GM18858 (cell line): ENCODE data around the gene JAKMIP2.
"Not testable (repeated sequence)": the region's sequence is repeated elsewhere in the genome, so short reads cannot be mapped to it uniquely, and the experiment has no call there.

ENCODE experiments used
- ATAC-seq: cut with Tn5 transposase; IDR thresholded peaks from one replicate; pipeline ENCODE4 v1.9.1; 2021; ENCODE audit not compliant: unreplicated experiment

Gene JAKMIP2

DNA sequence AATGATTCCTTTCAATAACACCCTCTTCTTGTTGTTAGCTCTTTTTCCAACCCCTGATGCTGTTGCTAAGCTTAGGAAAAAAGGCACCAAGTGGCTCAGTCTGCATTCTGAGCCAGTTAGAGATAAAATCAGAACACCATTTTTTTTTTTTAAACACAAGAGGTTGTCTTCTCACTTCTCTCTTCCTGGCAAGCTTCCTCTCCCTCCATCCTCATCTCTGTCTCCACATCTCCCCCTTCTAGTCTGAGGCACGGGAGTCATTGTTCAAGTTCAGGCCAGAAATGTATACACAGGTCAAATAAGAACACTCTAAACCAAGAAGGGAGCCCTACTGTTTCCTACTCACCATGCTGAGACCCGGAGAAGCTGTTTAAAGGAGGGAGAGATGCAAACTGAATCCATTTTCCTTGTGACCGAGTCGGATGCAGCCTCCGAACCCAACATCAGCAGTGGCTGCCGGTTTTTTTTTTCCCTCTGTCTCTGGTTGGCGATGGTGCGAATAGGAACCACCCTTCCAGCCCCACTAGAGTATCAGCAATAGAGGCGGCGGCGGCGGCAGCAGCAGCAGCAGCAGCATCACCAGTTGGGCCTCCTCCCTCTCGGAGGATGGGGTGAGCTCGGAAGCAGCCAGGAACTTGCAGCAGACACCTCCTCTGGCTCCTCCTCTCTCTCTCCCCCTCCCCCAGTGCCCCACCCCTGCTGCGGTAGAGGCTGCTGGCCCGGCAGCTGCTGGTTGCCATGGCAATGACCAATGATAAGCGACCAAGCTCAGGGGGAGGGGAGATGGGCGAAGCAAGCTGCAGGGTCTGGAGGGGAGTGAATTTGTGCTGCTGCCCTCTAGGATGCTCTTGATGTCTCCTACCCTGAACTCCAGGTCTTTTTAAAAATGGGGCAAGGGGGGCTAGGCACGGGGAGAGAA lies at the start of gene JAKMIP2:
Gene JAKMIP2 (minus strand): TSS at position 619 of the 919 bp plus-strand sequence. CDS start 110,922 bp downstream, outside the sequence.
- peak; percentile 65 for ATAC-seq

DNA sequence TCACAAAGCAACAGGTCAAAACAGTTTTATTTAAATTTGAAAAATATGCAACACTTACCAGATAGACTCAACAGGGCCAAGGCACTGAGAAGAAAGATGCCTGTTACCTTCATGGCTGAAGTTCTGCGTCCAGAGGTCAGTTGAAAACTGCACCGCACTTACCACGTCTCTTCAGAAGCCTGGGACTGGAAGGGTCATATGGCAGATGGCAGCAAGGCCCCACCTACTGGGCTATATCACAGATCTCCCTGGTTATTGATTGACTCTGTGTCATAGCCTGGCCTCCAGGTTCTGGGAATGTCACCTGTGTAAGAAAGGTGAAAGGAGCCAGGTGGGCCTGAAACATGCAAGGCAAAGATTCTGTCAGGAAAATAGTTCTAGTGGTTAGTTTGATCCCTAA lies 48.9 kb upstream of the JAKMIP2 start, which contains the start of gene SPINK1:
Gene SPINK1 (minus strand): TSS at position 207 of the 400 bp plus-strand sequence. CDS start 94 bp downstream, at position 113.
- ATAC-seq, result no peak

DNA sequence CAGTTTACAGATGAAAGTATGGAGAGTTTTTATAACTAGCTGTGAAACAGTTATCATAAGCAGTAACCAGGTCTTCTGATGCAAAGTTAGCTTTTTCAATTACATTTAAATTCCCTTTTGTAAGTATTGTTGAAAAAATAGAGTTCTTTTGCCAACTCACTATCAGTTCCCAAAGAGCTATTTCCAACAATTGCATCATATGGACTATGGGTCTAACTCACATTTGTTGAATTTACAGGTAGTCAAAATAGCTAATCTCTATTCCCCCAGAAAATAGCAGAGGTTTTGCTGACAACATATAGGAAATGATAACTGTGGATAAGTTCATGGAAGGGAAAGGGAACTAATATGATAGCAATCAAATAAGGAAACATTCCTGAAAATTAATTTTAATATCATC lies 47.5 kb upstream of the JAKMIP2 start:
- no peak for ATAC-seq

DNA sequence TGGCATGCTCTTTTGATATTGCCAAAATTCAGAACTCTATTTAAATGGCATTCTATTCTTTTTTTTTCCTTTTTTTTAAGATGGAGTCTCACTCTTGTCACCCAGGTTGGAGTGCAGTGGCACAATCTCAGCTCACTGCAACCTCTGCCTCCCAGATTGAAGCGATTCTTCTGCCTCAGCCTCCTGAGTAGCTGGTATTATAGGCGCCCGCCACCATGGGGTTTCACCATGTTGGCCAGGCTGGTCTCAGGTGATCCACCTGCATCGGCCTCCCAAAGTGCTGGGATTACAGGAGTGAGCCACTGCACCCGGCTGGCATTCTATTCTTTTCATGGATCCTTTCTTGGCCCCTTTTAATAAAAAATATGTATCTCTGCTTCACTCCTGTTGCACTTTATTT lies 44.5 kb upstream of the JAKMIP2 start:
- not testable (repeated sequence) for ATAC-seq

DNA sequence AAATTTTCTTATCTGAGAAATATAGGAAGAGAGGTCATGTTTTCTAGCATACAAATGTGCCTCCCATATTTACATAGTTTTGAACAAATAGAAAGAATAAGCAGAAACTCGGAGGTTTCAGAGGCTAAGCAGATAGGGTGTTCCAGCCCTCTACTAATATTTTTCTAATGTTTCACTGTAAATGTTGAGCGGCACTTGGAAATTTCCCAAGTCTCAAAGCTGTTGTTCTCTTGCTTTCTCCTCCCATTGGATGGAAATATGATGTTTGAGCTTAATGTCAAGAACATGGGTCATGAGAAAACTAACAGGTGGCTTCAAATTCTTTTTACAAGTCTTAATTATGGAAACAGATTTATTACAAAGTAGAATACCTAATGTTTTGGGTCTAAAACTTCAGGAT lies 43.8 kb upstream of the JAKMIP2 start:
- ATAC-seq, result no peak

DNA sequence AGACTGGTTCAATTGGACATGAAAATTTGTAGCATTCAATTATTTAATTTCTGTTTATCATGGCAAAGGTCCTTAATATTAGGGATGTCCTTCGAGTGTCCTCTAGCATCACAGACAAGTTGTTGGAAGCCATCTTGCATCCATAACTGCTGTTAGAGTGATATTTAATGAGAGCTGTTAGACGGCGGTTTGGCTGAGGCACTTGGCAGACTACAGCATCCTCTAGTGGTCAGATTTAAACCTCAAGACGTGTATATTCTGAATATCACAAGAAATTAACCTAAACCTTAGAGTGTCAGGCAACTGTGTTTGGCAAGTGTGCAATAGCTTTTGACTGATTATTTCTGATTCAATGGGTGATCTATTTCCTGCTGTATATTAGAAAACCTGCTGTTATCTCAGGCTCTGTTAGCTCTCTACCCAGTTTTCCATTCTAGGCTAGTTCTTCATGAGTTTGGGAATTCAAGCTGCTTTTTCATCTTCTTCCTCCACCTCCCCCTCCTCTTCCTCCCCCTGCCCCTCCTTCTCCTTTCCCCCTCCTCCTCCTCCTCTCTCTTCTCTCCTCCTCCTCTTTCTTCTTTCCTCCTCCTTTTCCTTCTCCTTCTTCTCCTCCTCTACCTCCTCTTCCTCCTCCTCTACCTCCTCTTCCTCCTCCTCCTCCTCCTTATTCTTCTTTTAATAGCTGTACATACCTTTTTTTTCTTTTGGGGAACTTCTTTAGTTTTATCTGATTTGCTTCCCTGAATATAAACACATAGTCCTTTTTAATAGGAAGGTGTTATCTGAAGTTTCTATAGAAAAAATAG lies 40.4 kb upstream of the JAKMIP2 start:
- peak; percentile 89 for ATAC-seq

DNA sequence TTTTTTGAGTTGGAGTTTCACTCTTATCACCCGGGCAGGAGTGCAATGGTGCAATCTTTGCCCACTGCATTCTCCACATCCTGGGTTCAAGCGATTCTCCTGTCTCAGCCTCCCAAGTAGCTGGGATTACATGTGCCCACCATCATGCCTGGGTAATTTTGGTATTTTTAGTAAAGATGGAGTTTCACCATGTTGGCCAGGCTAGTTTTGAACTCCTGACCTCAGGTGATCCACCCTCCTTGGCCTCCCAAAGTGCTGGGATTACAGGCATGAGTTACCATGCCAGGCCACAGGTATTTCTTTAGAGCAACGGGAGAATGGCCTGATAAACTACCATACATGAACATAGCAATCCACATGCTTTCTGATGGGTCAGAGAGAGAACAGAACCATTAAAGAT lies 39.7 kb upstream of the JAKMIP2 start:
- ATAC-seq, result not testable (repeated sequence)

DNA sequence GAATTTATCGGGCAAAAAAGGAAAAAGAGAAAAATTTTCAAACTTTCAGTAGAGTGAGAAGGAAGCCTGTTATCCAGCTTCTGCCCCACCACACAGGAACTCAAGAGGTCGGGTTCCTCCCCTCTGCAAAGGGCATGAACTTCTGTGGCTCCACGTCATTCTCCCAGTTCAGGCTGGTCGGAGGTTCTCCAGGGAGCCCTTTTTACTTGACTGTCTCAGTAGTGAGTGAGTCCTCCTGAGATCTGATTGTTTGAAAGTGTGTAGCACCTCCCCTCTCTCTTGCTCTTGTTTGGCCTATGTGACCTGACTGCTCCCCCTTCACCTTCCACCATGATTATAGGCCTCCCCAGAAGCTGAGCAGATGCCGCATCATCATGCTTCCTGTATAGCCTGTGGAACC lies 39.2 kb upstream of the JAKMIP2 start:
- no peak for ATAC-seq

DNA sequence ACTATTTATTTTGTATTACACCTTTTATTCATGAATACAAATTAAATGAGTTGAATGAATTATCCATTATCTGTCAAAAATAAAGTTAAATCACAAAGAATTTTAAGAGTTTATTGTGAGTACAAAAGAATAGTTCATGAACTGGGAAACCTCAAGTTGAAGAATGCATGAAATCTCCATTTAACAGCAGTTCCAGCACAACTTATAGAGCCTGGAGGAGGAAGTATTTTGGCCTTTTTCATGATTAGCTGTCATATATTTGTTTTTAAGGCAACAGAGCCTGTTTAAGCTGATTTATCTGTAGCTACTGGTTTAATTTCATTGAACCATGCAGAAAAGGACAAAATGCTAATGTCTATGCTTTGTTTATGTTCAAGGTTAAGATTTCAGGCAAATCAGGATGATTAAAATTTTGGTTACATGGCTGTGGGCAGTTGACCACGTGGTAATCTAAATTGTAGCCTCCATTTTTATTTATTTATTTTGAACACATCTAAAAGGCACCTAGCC lies 36.8 kb upstream of the JAKMIP2 start:
- no peak for ATAC-seq

DNA sequence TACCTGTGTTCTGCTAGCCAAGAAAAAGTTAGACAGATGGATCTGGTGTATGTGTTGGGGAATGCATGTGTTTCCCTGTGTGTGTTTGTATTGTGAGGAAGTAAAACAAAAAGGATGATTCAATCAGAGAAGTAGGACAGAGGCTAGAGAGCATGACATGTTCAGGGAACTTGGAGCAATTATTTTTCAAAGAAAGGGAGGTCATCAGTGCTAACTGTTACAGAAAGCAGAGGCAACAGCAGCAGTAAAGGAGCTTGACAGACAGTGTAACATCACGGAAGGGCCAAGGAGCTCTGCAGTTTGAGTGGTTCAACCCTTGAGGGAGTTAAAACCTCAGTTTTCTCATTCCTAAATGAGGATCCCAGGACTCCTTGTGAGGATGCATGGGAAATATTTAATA lies 35.8 kb upstream of the JAKMIP2 start:
- ATAC-seq, result no peak

DNA sequence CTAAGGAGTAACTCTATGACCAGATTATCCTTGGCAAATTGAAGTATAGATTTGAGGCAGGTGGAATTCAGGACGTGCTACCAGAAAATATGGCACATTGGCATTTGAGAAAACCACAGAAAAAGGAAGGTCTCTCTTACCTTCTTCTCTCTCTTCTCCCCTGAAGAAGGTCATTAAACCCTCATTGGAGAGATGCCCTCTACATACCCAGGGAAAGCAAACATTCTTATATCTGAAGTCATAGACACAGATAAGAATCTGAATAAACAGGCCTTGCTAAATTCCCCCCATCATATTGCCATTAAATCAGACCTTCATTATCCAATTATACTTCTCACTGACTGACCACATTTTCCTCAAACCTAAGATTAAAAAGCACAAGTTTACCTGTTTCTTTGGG lies 31.2 kb upstream of the JAKMIP2 start:
- ATAC-seq, result no peak

DNA sequence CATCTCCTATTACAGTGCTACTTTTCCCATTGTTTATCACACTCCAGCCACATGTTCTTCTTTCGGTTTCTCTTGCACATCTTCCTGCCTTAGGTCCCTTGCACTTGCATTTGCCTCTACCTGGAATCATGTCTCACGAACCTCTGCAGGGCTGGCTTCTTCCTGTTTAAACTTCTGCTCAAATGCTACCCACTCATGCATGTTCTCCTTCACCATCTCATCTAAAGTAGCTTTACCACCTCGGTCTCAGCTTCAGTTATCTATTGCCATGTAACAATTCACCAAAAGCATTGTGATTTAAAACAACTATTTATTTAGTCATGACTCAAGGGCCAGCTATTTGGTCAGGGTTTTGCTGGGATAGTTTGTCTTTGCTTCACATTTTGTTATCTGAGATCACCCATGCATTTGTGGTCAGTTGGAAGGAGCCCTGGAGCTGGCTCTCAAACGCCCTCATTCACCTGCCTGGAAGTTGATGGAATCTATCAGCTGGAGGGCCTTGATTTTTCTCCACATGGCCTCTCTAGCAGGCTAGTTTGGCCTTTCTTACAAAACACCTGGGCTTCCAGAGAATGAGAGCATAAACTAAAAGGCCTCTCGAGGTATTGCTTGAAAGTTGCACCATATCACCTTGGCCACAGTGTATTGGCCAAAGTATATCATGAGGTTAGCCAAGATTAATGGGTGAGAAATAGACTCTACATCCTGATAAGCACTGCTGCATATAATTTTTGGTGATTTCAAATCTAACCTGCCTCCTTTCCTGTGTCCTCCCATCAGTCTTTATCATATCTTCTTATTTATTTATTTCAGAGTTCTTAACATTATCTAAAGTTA lies 27.5 kb upstream of the JAKMIP2 start:
- ATAC-seq, result no peak

DNA sequence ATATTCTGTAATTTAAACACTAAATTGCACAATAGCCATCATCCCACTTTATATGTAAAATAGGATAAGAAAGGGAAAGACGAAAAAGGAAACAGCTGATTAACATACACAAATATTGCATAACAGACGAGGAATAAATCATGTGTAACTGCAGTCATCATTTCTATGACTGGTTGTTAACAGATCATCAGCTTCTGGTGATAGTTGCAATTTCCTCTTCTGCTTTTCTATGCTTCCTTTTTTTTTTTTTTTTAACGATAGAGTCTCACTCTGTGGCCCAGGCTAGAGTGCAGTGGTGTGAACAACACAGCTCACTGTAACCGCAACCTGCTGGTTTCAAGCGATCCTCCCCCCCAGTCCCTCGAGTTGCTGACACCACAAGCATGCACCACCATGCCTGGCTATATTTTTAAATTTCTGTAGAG lies 22.5 kb upstream of the JAKMIP2 start:
- ATAC-seq, result peak; percentile 91

DNA sequence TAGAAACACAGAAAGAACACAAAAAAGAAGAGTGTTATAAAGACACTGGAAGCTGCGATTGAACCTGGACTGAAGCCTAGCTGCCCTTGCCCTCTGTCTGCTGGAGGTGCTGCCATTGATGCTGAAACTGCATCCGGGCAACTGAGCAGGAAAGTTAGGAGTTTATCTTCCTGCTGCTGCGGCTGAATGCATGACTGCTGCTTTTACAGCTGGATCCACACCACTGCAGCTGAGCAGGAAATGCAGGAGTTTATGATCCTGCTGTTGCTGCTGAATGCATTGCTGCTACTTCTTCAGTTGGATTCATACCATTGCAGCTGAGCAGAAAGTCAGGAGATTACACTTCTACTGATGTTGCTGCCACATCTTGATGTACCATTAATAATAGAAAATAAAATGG lies 21.8 kb upstream of the JAKMIP2 start:
- ATAC-seq, result no peak

DNA sequence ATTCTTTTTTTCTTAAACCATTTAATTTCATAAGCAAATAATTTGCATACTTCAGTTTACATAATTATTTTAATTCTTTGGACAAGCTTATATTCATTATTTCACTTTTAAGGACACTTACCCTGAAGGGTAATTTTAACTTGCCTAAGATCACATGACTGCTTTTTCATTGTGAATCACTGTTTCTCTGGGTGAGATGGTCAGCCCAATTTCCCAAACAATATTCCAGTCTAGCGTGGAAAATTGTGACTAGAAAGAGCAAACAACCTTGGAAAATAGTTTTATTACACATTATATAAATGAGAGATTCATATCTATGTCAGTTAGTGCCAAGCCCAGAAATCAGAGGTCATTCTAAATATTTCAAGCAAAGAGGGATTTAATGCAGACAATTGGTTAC lies 21.4 kb upstream of the JAKMIP2 start:
- no peak for ATAC-seq

DNA sequence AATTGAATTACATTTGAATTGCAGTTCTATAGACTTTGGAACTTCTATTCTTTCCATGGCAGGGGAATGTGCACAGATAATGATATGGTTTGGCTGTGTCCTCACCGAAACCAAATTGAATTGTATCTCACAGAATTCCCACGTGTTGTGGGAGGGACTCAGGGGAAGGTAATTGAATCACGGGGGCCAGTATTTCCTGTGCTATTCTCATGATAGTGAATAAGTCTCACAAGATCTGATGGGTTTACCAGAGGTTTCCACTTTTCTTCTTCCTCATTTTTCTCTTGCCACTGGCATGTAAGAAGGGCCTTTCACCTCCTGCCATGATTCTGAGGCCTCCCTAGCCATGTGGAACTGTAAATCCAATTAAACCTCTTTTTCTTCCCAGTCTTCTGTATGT lies 20.6 kb upstream of the JAKMIP2 start:
- ATAC-seq, result not testable (repeated sequence)

DNA sequence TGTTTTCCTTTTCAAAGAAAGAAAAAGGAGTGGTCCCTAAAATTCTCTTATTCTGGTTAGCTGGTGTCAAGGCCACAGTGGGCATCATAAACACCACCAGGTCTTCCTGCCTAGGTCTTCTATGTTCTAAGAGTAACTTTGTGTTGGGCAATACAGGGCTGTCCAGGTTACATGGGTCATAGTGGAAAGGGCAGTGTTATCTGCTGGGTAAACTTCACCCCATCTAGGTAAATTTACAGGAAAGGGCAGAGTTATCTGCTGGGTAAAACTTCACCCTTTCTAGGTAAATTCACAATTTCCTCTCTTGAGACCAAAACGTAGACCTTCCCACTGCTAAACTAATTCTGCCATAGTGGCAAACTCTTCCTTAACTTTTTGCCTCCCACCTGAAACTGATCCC lies 18.9 kb upstream of the JAKMIP2 start:
- no peak for ATAC-seq

DNA sequence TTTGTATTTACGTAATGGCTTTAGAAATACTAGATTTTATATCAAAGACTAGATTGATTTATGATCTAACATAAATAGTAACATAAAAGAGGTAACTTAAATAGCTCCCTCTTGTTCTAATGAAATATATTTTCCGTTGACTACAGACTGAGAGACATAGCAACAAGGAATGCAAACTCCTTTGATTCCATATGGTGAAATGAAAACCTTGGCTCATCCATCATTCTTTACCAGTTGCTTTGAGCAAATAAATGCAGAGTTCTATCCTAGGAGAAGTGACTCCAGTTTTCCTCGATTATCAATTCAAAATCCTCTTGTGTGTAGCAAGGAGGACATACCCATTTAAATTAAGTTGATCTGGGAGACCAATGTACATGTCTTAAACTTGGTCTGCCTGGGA lies 18.0 kb upstream of the JAKMIP2 start:
- no peak for ATAC-seq

DNA sequence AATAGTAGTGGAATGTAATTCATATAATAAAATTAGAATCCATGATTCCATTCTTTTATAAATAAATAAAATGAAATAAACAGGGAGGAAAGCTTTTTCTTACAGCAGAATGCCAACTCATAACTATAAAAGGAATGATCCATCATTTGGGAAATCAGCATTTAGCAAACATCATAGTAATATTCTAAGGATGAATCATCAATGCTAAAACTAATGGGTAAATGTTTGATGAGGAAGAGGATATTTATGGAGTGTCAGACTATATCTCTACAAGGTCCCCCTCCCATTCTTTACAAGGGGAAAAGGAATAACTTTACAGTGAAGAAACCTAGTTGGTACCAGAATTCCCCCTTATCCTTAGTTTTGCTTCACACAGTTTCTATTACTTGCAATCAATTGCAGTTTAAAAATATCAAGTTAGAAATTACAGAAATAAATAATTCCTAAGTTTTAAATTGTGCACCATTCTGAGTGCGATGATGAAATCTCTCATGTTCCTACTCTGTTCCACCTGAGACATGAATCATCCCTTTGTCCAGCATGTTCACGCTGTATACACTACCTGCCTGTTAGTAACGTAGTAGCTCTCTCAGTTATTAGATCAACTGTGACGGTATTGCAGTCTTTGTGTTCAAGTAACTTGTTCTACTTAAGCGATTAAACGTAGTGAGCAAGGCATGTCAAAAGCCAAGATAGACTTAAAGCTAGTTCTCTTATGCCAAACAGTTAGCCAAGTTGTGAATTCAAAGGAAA lies 14.2 kb upstream of the JAKMIP2 start:
- no peak for ATAC-seq

DNA sequence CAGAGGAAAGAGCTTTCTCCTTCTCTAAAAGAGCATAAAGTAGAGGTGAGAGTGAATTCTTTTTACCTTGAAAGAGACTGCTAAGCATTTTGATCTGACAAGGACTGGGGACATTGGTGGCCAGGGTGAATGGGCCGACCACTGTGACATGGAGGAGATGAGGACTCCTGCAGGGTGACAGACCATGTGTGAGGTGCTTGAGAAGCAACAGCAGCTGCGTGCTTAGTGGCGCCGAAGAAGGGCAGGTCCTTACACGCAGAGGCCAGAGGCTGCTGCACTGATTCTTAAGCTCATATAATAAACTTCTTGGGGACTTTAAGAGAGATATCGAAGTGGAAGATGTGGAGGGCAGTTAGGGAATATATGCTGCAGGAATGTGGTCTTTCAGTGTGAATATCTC lies 8.7 kb upstream of the JAKMIP2 start:
- ATAC-seq, result no peak
